ENCODE results near the gene HDX. TPM values are rescaled to one million over a fixed set of nuclear protein-coding genes. Genes with fewer than 3 reads are reported as not detected.
A peak's percentile ranks its signal among the peaks of the same experiment; 100 is the strongest.

Gene HDX
- total and polyA plus RNA-seq, 2 experiments from 2014 or later: 2.3 to 3.3 TPM

- H3K79me2 ChIP-seq (ENCODE audit: insufficient read depth): no peaks in the 10 kb centered on the region
- no peak for DNase-seq
- no peak overlapping the region for H3K9ac ChIP-seq
- H3K4me2 ChIP-seq (ENCODE audit: unreplicated experiment): no peak overlapping the region
- WGBS, 2 experiments (ENCODE audit: low coverage in 1 of 2, low lambda C conversion rate in 2 of 2, missing lambda C conversion rate in 2 of 2): 91 to 94% methylated on average over 2 of the region's 2 CpGs
- H3K4me1 ChIP-seq (ENCODE audit: insufficient read depth): no peaks in the 10 kb centered on the region
- no peaks in the 10 kb centered on the region for H3K27me3 ChIP-seq (replicated peaks; ENCODE audit: insufficient read depth)
- in situ Hi-C loops (cut with MboI): no loop called here
- H3K36me3 ChIP-seq (ENCODE audit: low read depth): no peaks in the 10 kb centered on the region
- no peaks in the 10 kb centered on the region for H3K9me3 ChIP-seq (ENCODE audit: low read depth)
- H3K9me2 ChIP-seq (ENCODE audit: insufficient read depth): no peaks in the 10 kb centered on the region
- no peaks in the 10 kb centered on the region for H3F3A ChIP-seq (ENCODE audit: insufficient read depth)
- no peak overlapping the region for H3K27ac ChIP-seq
- H3K4me3 ChIP-seq: no peak overlapping the region
- no peak overlapping the region for H2AFZ ChIP-seq
- H4K20me1 ChIP-seq (ENCODE audit: insufficient read depth): no peaks in the 10 kb centered on the region
- TF ChIP-seq EZH2phosphoT487 (IDR thresholded peaks at IDR 0.05; ENCODE audit: insufficient read depth, low read depth): no peak
- TF ChIP-seq EZH2 (IDR thresholded peaks at IDR 0.05; ENCODE audit: insufficient read depth, poor library complexity, severe bottlenecking): no peak
Measured at GRCh38 chrX:84475101-84475500, 27.2 kb downstream of the HDX start.

DNA sequence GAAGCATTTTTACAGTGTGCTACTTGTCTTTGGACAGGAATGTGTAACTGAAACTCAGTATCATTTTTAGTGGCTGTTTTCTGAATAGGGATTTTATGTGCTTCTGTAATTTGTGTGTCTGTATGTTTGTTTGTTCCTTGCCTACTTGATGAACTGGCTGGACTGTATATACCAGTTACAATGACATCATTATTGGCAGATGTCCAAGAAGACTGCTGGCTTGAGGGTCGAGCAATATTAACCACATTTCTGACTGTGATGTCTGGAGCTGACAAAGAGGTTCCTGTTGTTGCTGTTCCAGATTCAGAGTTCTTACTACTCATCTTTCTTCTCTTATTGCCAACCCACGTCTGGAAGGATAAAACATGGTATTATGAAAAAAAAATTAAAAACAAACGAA is 33.0 kb downstream of the HDX start:
- H3F3A ChIP-seq (ENCODE audit: insufficient read depth): no peaks in the 10 kb centered on the region
- H2AFZ ChIP-seq: no peak overlapping the region
- no peak overlapping the region for H3K4me3 ChIP-seq
- 38 to 41% methylated on average over 3 of the region's 3 CpGs for WGBS, 2 experiments (ENCODE audit: low coverage in 1 of 2, low lambda C conversion rate in 2 of 2, missing lambda C conversion rate in 2 of 2)
- H4K20me1 ChIP-seq (ENCODE audit: insufficient read depth): no peaks in the 10 kb centered on the region
- H3K79me2 ChIP-seq (ENCODE audit: insufficient read depth): no peaks in the 10 kb centered on the region
- TF ChIP-seq EZH2 (IDR thresholded peaks at IDR 0.05; ENCODE audit: insufficient read depth, poor library complexity, severe bottlenecking) (no peak), EZH2phosphoT487 (IDR thresholded peaks at IDR 0.05; ENCODE audit: insufficient read depth, low read depth) (no peak)
- H3K9me3 ChIP-seq (ENCODE audit: low read depth): no peaks in the 10 kb centered on the region
- no peaks in the 10 kb centered on the region for H3K27me3 ChIP-seq (replicated peaks; ENCODE audit: insufficient read depth)
- no peak overlapping the region for H3K4me2 ChIP-seq (ENCODE audit: unreplicated experiment)
- H3K36me3 ChIP-seq (ENCODE audit: low read depth): no peaks in the 10 kb centered on the region
- in situ Hi-C loops (cut with MboI): no loop called here
- no peak overlapping the region for H3K9ac ChIP-seq
- peak; percentile 4 for DNase-seq
- no peaks in the 10 kb centered on the region for H3K4me1 ChIP-seq (ENCODE audit: insufficient read depth)
- no peaks in the 10 kb centered on the region for H3K9me2 ChIP-seq (ENCODE audit: insufficient read depth)
- no peak overlapping the region for H3K27ac ChIP-seq

GRCh38 chrX:84467898-84468297 is 34.4 kb downstream of the HDX start:
- Histone ChIP-seq H3K4me1 (ENCODE audit: insufficient read depth) (no peaks in the 10 kb centered on the region), H3K27me3 (replicated peaks; ENCODE audit: insufficient read depth) (no peaks in the 10 kb centered on the region), H2AFZ (no peak overlapping the region), H3K9ac (no peak overlapping the region), H3K9me3 (ENCODE audit: low read depth) (no peaks in the 10 kb centered on the region), H3F3A (ENCODE audit: insufficient read depth) (no peaks in the 10 kb centered on the region), H3K9me2 (ENCODE audit: insufficient read depth) (no peaks in the 10 kb centered on the region), H3K36me3 (ENCODE audit: low read depth) (no peaks in the 10 kb centered on the region), H3K4me2 (ENCODE audit: unreplicated experiment) (no peak overlapping the region), H4K20me1 (ENCODE audit: insufficient read depth) (no peaks in the 10 kb centered on the region), H3K79me2 (ENCODE audit: insufficient read depth) (no peaks in the 10 kb centered on the region), H3K4me3 (no peak overlapping the region), H3K27ac (no peak overlapping the region)
- DNase-seq: no peak
- in situ Hi-C loops (cut with MboI): no loop called here
- 100% methylated on average over 1 of the region's 1 CpG for WGBS, 2 experiments (ENCODE audit: low coverage in 1 of 2, low lambda C conversion rate in 2 of 2, missing lambda C conversion rate in 2 of 2)
- no peak for TF ChIP-seq EZH2 (IDR thresholded peaks at IDR 0.05; ENCODE audit: insufficient read depth, poor library complexity, severe bottlenecking)
- TF ChIP-seq EZH2phosphoT487 (IDR thresholded peaks at IDR 0.05; ENCODE audit: insufficient read depth, low read depth): no peak

- no peak for DNase-seq
- in situ Hi-C loops (cut with MboI): no loop called here
- no peak for TF ChIP-seq EZH2phosphoT487 (IDR thresholded peaks at IDR 0.05; ENCODE audit: insufficient read depth, low read depth)
- no peak for TF ChIP-seq EZH2 (IDR thresholded peaks at IDR 0.05; ENCODE audit: insufficient read depth, poor library complexity, severe bottlenecking)
Measured at GRCh38 chrX:84453351-84454246, 48.7 kb downstream of the HDX start.

More at GRCh38 chrX:84453351-84454246, 48.7 kb downstream of the HDX start:
- Histone ChIP-seq H3K4me3 (no peak overlapping the region), H3K9me2 (ENCODE audit: insufficient read depth) (no peaks in the 10 kb centered on the region), H4K20me1 (ENCODE audit: insufficient read depth) (no peaks in the 10 kb centered on the region), H3K79me2 (ENCODE audit: insufficient read depth) (no peaks in the 10 kb centered on the region; the same call in 1 of the 2 replicates), H3F3A (ENCODE audit: insufficient read depth) (no peaks in the 10 kb centered on the region), H3K36me3 (ENCODE audit: low read depth) (no peaks in the 10 kb centered on the region), H2AFZ (no peak overlapping the region), H3K4me2 (ENCODE audit: unreplicated experiment) (no peak overlapping the region), H3K4me1 (ENCODE audit: insufficient read depth) (no peaks in the 10 kb centered on the region), H3K9ac (no peak overlapping the region), H3K27ac (no peak overlapping the region), H3K27me3 (replicated peaks; ENCODE audit: insufficient read depth) (no peaks in the 10 kb centered on the region), H3K9me3 (ENCODE audit: low read depth) (no peaks in the 10 kb centered on the region)
- WGBS, 2 experiments (ENCODE audit: low coverage in 1 of 2, low lambda C conversion rate in 2 of 2, missing lambda C conversion rate in 2 of 2): 78 to 87% methylated on average over 2 of the region's 2 CpGs
